ENCODE results near the gene TBCD. TPM values are rescaled to one million over a fixed set of nuclear protein-coding genes. Genes with fewer than 3 reads are reported as not detected.
A peak's percentile ranks its signal among the peaks of the same experiment; 100 is the strongest.

The TBCD gene
- total RNA-seq, 1 donor from 2014 or later = 207 TPM

- Mint-ChIP-seq H3K9me3 (ENCODE audit: unreplicated experiment) (no peaks in the 10 kb centered on the region), H3K4me3 (ENCODE audit: unreplicated experiment) (no peak overlapping the region), H3K27me3 (ENCODE audit: unreplicated experiment) (peaks cover 12% of the 10 kb centered on the region), H3K27ac (ENCODE audit: unreplicated experiment) (peak overlapping the region; percentile 18), H3K4me1 (ENCODE audit: unreplicated experiment) (peaks cover 3% of the 10 kb centered on the region), H3K36me3 (ENCODE audit: low read depth, unreplicated experiment) (peaks cover 32% of the 10 kb centered on the region)
- no peak for DNase-seq (ENCODE audit: low spot score)
- TF ChIP-seq CTCF (IDR thresholded peaks at IDR 0.05; ENCODE audit: unreplicated experiment) = no peak
Observed at GRCh38 chr17:82907797-82908542, 156.1 kb downstream of the TBCD start.

GRCh38 chr17:82908543-82909160 is 156.8 kb downstream of the TBCD start:
- peak overlapping the region; percentile 18 for H3K27ac Mint-ChIP-seq (ENCODE audit: unreplicated experiment)

GRCh38 chr17:82909322-82909904 is 157.5 kb downstream of the TBCD start:
- Mint-ChIP-seq H3K4me3 (ENCODE audit: unreplicated experiment) (no peak overlapping the region), H3K4me1 (ENCODE audit: unreplicated experiment) (peaks cover 3% of the 10 kb centered on the region), H3K27ac (ENCODE audit: unreplicated experiment) (no peak overlapping the region), H3K9me3 (ENCODE audit: unreplicated experiment) (no peaks in the 10 kb centered on the region), H3K27me3 (ENCODE audit: unreplicated experiment) (peaks cover 15% of the 10 kb centered on the region), H3K36me3 (ENCODE audit: low read depth, unreplicated experiment) (peaks cover 30% of the 10 kb centered on the region)
- no peak for DNase-seq (ENCODE audit: low spot score)
- no peak for TF ChIP-seq CTCF (IDR thresholded peaks at IDR 0.05; ENCODE audit: unreplicated experiment)

More at GRCh38 chr17:82908543-82909160, 156.8 kb downstream of the TBCD start:
- no peak for DNase-seq (ENCODE audit: low spot score)
- Mint-ChIP-seq H3K9me3 (ENCODE audit: unreplicated experiment) (no peaks in the 10 kb centered on the region), H3K27me3 (ENCODE audit: unreplicated experiment) (peaks cover 15% of the 10 kb centered on the region), H3K4me1 (ENCODE audit: unreplicated experiment) (peaks cover 3% of the 10 kb centered on the region), H3K36me3 (ENCODE audit: low read depth, unreplicated experiment) (peaks cover 34% of the 10 kb centered on the region), H3K4me3 (ENCODE audit: unreplicated experiment) (no peak overlapping the region)
- TF ChIP-seq CTCF (IDR thresholded peaks at IDR 0.05; ENCODE audit: unreplicated experiment) = no peak

DNA sequence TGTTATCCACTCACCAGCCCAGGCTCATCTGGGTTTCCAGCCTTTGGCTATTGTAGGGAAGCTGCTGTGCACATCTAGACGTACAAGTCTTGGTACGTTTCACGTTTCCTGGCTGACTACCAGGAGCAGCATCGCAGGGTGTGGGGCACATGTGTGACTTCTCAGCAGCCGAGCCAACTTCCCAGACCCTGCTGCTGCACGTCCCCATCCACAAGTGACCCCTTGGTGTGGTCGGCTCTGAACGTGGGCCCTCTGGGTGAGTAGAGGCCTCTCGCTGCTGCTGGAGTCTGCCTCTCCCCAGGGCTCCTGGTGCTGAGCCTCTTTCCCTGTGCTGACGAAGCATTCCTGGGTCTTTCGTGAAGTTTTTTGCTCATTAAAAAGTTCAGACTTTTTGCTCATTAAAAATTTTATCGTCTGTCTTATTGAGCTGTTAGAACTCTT is 158.2 kb downstream of the TBCD start:
- Mint-ChIP-seq H3K4me1 (ENCODE audit: unreplicated experiment) (peaks cover 8% of the 10 kb centered on the region), H3K27ac (ENCODE audit: unreplicated experiment) (no peak overlapping the region), H3K4me3 (ENCODE audit: unreplicated experiment) (no peak overlapping the region), H3K9me3 (ENCODE audit: unreplicated experiment) (no peaks in the 10 kb centered on the region), H3K36me3 (ENCODE audit: low read depth, unreplicated experiment) (peaks cover 31% of the 10 kb centered on the region), H3K27me3 (ENCODE audit: unreplicated experiment) (peaks cover 12% of the 10 kb centered on the region)
- DNase-seq (ENCODE audit: low spot score) = no peak
- no peak for TF ChIP-seq CTCF (IDR thresholded peaks at IDR 0.05; ENCODE audit: unreplicated experiment)

DNA sequence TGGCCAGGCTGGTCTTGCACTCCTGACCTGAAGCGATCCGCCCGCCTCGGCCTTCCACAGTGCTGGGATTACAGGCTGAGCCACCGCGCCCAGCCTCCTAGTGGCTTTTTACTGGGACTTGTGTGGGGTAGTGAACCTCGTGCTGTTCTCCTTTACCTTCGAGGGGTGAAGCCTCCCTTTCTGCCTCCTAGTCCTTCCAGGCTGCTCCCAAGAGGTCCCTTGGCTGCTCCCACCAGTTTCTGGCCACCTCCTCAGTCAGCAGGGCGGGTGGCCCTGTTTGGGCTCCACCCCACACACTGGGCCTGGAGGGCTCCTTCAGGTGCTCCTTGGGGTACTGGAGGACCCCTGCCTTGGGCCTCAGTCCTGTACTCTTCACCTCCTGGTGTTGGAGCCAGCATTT is 158.9 kb downstream of the TBCD start:
- H3K4me1 Mint-ChIP-seq (ENCODE audit: unreplicated experiment) = peaks cover 12% of the 10 kb centered on the region
- no peak overlapping the region for H3K4me3 Mint-ChIP-seq (ENCODE audit: unreplicated experiment)
- peaks cover 12% of the 10 kb centered on the region for H3K27me3 Mint-ChIP-seq (ENCODE audit: unreplicated experiment)
- DNase-seq (ENCODE audit: low spot score) = no peak
- peaks cover 35% of the 10 kb centered on the region for H3K36me3 Mint-ChIP-seq (ENCODE audit: low read depth, unreplicated experiment)
- H3K27ac Mint-ChIP-seq (ENCODE audit: unreplicated experiment) = no peak overlapping the region
- no peak for TF ChIP-seq CTCF (IDR thresholded peaks at IDR 0.05; ENCODE audit: unreplicated experiment)
- H3K9me3 Mint-ChIP-seq (ENCODE audit: unreplicated experiment) = no peaks in the 10 kb centered on the region

Data from endothelial cell (in vitro differentiated cells).